ENCODE results near the gene ZNF382. TPM values are rescaled to one million over a fixed set of nuclear protein-coding genes. Genes with fewer than 3 reads are reported as not detected.

ZNF382 gene
- total RNA-seq, 4 donors from 2014 or later, result 0.59 to 29.4 (median 5.5) TPM

GRCh38 chr19:36652958-36653357 lies 47.8 kb downstream of the ZNF382 start:
- no peak for DNase-seq
- H3K27ac ChIP-seq, result no peak overlapping the region
- no peaks in the 10 kb centered on the region for H3K36me3 ChIP-seq
- peaks cover 3 to 48% of the 10 kb centered on the region in 2 donors for H3K9me3 ChIP-seq
- intact Hi-C loops (cut with DNase I; ENCODE audit: low total_unique reads), result no loop called here
- no peak for TF ChIP-seq POLR2A (IDR thresholded peaks at IDR 0.05)
- TF ChIP-seq, protein P1, sequence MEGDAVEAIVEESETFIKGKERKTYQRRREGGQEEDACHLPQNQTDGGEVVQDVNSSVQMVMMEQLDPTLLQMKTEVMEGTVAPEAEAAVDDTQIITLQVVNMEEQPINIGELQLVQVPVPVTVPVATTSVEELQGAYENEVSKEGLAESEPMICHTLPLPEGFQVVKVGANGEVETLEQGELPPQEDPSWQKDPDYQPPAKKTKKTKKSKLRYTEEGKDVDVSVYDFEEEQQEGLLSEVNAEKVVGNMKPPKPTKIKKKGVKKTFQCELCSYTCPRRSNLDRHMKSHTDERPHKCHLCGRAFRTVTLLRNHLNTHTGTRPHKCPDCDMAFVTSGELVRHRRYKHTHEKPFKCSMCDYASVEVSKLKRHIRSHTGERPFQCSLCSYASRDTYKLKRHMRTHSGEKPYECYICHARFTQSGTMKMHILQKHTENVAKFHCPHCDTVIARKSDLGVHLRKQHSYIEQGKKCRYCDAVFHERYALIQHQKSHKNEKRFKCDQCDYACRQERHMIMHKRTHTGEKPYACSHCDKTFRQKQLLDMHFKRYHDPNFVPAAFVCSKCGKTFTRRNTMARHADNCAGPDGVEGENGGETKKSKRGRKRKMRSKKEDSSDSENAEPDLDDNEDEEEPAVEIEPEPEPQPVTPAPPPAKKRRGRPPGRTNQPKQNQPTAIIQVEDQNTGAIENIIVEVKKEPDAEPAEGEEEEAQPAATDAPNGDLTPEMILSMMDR (IDR thresholded peaks at IDR 0.05), result no peak
- no peaks in the 10 kb centered on the region for H3K27me3 ChIP-seq
- no peaks in the 10 kb centered on the region for H3K4me1 ChIP-seq
- no peak overlapping the region for H3K4me3 ChIP-seq

- peaks cover 0 to 7% of the 10 kb centered on the region in 2 donors for H3K9me3 ChIP-seq
- H3K27me3 ChIP-seq, result no peaks in the 10 kb centered on the region
- H3K4me1 ChIP-seq, result no peaks in the 10 kb centered on the region
- no peak overlapping the region for H3K27ac ChIP-seq
- no peak for DNase-seq
- no peaks in the 10 kb centered on the region for H3K36me3 ChIP-seq
- peak overlapping the region; percentile 70 to 74 for H3K4me3 ChIP-seq
- TF ChIP-seq POLR2A (IDR thresholded peaks at IDR 0.05), result no peak
- TF ChIP-seq, protein P1 (IDR thresholded peaks at IDR 0.05), result no peak
- intact Hi-C loops (cut with DNase I; ENCODE audit: low total_unique reads), result no loop called here
These were observed 60.7 kb downstream of the ZNF382 start for GRCh38 chr19:36665832-36666231.

- Histone ChIP-seq H3K4me3 (no peak overlapping the region), H3K4me1 (no peaks in the 10 kb centered on the region), H3K36me3 (no peaks in the 10 kb centered on the region), H3K9me3 (peaks cover 0 to 24% of the 10 kb centered on the region in 2 donors), H3K27ac (no peak overlapping the region), H3K27me3 (no peaks in the 10 kb centered on the region)
- intact Hi-C loops (cut with DNase I; ENCODE audit: low total_unique reads), result no loop called here
- no peak for TF ChIP-seq POLR2A (IDR thresholded peaks at IDR 0.05)
- DNase-seq, result no peak
These were observed 63.5 kb downstream of the ZNF382 start for GRCh38 chr19:36668646-36669045.

- TF ChIP-seq, protein P1 (IDR thresholded peaks at IDR 0.05), result no peak
- TF ChIP-seq POLR2A (IDR thresholded peaks at IDR 0.05), result no peak
- intact Hi-C loops (cut with DNase I; ENCODE audit: low total_unique reads), result no loop called here
These were observed 67.3 kb downstream of the ZNF382 start for GRCh38 chr19:36672368-36672767.

GRCh38 chr19:36674201-36674600 lies 69.1 kb downstream of the ZNF382 start:
- H3K36me3 ChIP-seq, result no peaks in the 10 kb centered on the region
- H3K27me3 ChIP-seq, result no peaks in the 10 kb centered on the region
- intact Hi-C loops (cut with DNase I; ENCODE audit: low total_unique reads), result no loop called here
- no peaks in the 10 kb centered on the region for H3K4me1 ChIP-seq
- H3K4me3 ChIP-seq, result no peak overlapping the region
- H3K27ac ChIP-seq, result no peak overlapping the region
- no peak for DNase-seq
- H3K9me3 ChIP-seq, result peaks cover 0 to 45% of the 10 kb centered on the region in 2 donors
- TF ChIP-seq, protein P1 (IDR thresholded peaks at IDR 0.05), result no peak
- TF ChIP-seq POLR2A (IDR thresholded peaks at IDR 0.05), result no peak

More at GRCh38 chr19:36672368-36672767, 67.3 kb downstream of the ZNF382 start:
- Histone ChIP-seq H3K4me3 (no peak overlapping the region), H3K27me3 (no peaks in the 10 kb centered on the region), H3K9me3 (peaks cover 0 to 35% of the 10 kb centered on the region in 2 donors), H3K36me3 (no peaks in the 10 kb centered on the region), H3K27ac (no peak overlapping the region), H3K4me1 (no peaks in the 10 kb centered on the region)
- DNase-seq, result no peak

- no peaks in the 10 kb centered on the region for H3K27me3 ChIP-seq
- H3K27ac ChIP-seq, result no peak overlapping the region
- TF ChIP-seq POLR2A (IDR thresholded peaks at IDR 0.05), result no peak
- TF ChIP-seq, protein P1 (IDR thresholded peaks at IDR 0.05), result no peak
- intact Hi-C loops (cut with DNase I; ENCODE audit: low total_unique reads), result no loop called here
- H3K4me3 ChIP-seq, result no peak overlapping the region
- no peaks in the 10 kb centered on the region for H3K36me3 ChIP-seq
- DNase-seq, result no peak
- peaks cover 0 to 31% of the 10 kb centered on the region in 2 donors for H3K9me3 ChIP-seq
- no peaks in the 10 kb centered on the region for H3K4me1 ChIP-seq
These were observed 74.3 kb downstream of the ZNF382 start for GRCh38 chr19:36679455-36679854.
